H9 (cell line): ENCODE data around the gene HAVCR1. TPM values are rescaled to one million over a fixed set of nuclear protein-coding genes. Genes with fewer than 3 reads are reported as not detected.

ENCODE experiments used
- DNase-seq: peaks from one replicate; pipeline ENCODE4 v3.0.0-alpha.2; 2017
- H2AFZ ChIP-seq: one replicate; pipeline ENCODE4 v1.6.1; 2013; ENCODE audit warnings: mild to moderate bottlenecking, low read length, control low read depth, moderate library complexity
- H2AK5ac ChIP-seq: 2 replicates; pipeline ENCODE4 v1.6.1; 2013; ENCODE audit warnings: low read length, control low read depth, mixed read lengths; ENCODE audit not compliant: insufficient read length
- H2BK120ac ChIP-seq: one replicate; pipeline ENCODE4 v1.6.1; 2013; ENCODE audit warnings: low read depth, mild to moderate bottlenecking, low read length, control low read depth, inconsistent platforms; ENCODE audit not compliant: poor library complexity, severe bottlenecking
- H2BK12ac ChIP-seq: 2 replicates; pipeline ENCODE4 v1.6.1; 2013; ENCODE audit warnings: low read length, control low read depth, mixed read lengths, low read depth; ENCODE audit not compliant: insufficient read length
- H2BK15ac ChIP-seq: 2 replicates; pipeline ENCODE4 v1.6.1; 2013; ENCODE audit warnings: low read depth, low read length, control low read depth
- H2BK20ac ChIP-seq: one replicate; pipeline ENCODE4 v1.6.1; 2013; ENCODE audit warnings: low read depth, mild to moderate bottlenecking, low read length, control low read depth, inconsistent platforms; ENCODE audit not compliant: poor library complexity, severe bottlenecking
- H2BK5ac ChIP-seq: 2 replicates; pipeline ENCODE4 v1.6.1; 2013; ENCODE audit warnings: low read length, control low read depth, mixed read lengths; ENCODE audit not compliant: insufficient read length
- H3K14ac ChIP-seq: 2 replicates; pipeline ENCODE4 v1.6.1; 2013; ENCODE audit warnings: low read length, control low read depth; ENCODE audit not compliant: insufficient read depth
- H3K18ac ChIP-seq: 2 replicates; pipeline ENCODE4 v1.6.1; 2013; ENCODE audit warnings: low read depth, mild to moderate bottlenecking, mixed read lengths, low read length, control low read depth; ENCODE audit not compliant: insufficient read length
- H3K23ac ChIP-seq: 2 replicates; pipeline ENCODE4 v1.6.1; 2013; ENCODE audit warnings: low read length, control low read depth, mixed read lengths, low read depth; ENCODE audit not compliant: insufficient read length
- H3K23me2 ChIP-seq: 2 replicates; pipeline ENCODE4 v1.6.1; 2013; ENCODE audit warnings: low read depth, mild to moderate bottlenecking, mixed read lengths, low read length, control low read depth; ENCODE audit not compliant: insufficient read length, poor library complexity, severe bottlenecking
- H3K27ac ChIP-seq: 2 replicates; pipeline ENCODE4 v1.5.1; 2013; ENCODE audit warnings: low read length, control low read depth, mixed read lengths, low read depth; ENCODE audit not compliant: insufficient read length
- H3K27me3 ChIP-seq: 2 replicates; pipeline ENCODE4 v1.6.1; 2013; ENCODE audit warnings: low read length, control low read depth, inconsistent platforms; ENCODE audit not compliant: insufficient read depth
- H3K4ac ChIP-seq: 2 replicates; pipeline ENCODE4 v1.6.1; 2013; ENCODE audit warnings: low read depth, mild to moderate bottlenecking, control low read depth, inconsistent platforms, low read length, moderate library complexity
- H3K4me1 ChIP-seq: 2 replicates; pipeline ENCODE4 v1.6.1; 2013; ENCODE audit warnings: low read length, control low read depth, inconsistent platforms; ENCODE audit not compliant: insufficient read depth
- H3K4me2 ChIP-seq: 2 replicates; pipeline ENCODE4 v1.6.1; 2013; ENCODE audit warnings: low read length, control low read depth, mixed read lengths; ENCODE audit not compliant: insufficient read length, insufficient read depth
- H3K56ac ChIP-seq: 2 replicates; pipeline ENCODE4 v1.6.1; 2013; ENCODE audit warnings: low read depth, mild to moderate bottlenecking, mixed read lengths, low read length, control low read depth; ENCODE audit not compliant: insufficient read length
- H3K79me1 ChIP-seq: 2 replicates; pipeline ENCODE4 v1.6.1; 2013; ENCODE audit warnings: low read depth, mild to moderate bottlenecking, moderate library complexity, low read length, control low read depth, inconsistent platforms; ENCODE audit not compliant: insufficient read depth, poor library complexity, severe bottlenecking
- H3K79me2 ChIP-seq: 2 replicates; pipeline ENCODE4 v1.6.1; 2013; ENCODE audit warnings: low read length, control low read depth, inconsistent platforms; ENCODE audit not compliant: insufficient read depth
- H3K9ac ChIP-seq: 2 replicates; pipeline ENCODE4 v1.6.1; 2013; ENCODE audit warnings: low read length, control low read depth, mixed read lengths; ENCODE audit not compliant: insufficient read length; ENCODE audit errors: extremely low read depth
- H3K9me3 ChIP-seq: one replicate; pipeline ENCODE4 v1.6.1; 2013; ENCODE audit warnings: low read depth, low read length, inconsistent platforms; ENCODE audit not compliant: control insufficient read depth
- H3T11ph ChIP-seq: one replicate; pipeline ENCODE4 v1.6.1; 2013; ENCODE audit warnings: mild to moderate bottlenecking, low read length, control low read depth, inconsistent platforms
- H4K20me1 ChIP-seq: one replicate; pipeline ENCODE4 v1.6.1; 2013; ENCODE audit not compliant: control insufficient read depth, insufficient read length, insufficient read depth
- H4K5ac ChIP-seq: 2 replicates; pipeline ENCODE4 v1.6.1; 2013; ENCODE audit warnings: low read depth, mild to moderate bottlenecking, mixed read lengths, low read length, control low read depth; ENCODE audit not compliant: insufficient read length
- H4K8ac ChIP-seq: replicated peaks from 2 replicates; pipeline ENCODE4 v1.6.1; 2013; ENCODE audit warnings: low read length, control low read depth, mixed read lengths, low read depth; ENCODE audit not compliant: insufficient read length
- H4K91ac ChIP-seq: 2 replicates; pipeline ENCODE4 v1.6.1; 2013; ENCODE audit warnings: low read depth, mild to moderate bottlenecking, moderate library complexity, mixed read lengths, low read length, control low read depth; ENCODE audit not compliant: insufficient read length
- H3K27ac Mint-ChIP-seq, 3 experiments: 2 replicates in 2 of 3; 3 replicates in 1 of 3; pipeline ENCODE4 v1.8.0; 2020 to 2021; ENCODE audit warnings: mixed read lengths in 3 of 3, mild to moderate bottlenecking in 1 of 3, moderate library complexity in 1 of 3
- H3K27me3 Mint-ChIP-seq: 2 replicates; pipeline ENCODE4 v1.8.0; 2021; ENCODE audit warnings: low read depth, mild to moderate bottlenecking, moderate library complexity, mixed read lengths
- H3K36me3 Mint-ChIP-seq, 3 experiments: 2 replicates in 2 of 3; 3 replicates in 1 of 3; pipeline ENCODE4 v1.8.0; 2020 to 2021; ENCODE audit warnings: low read depth in 3 of 3, mixed read lengths in 3 of 3; ENCODE audit not compliant: insufficient read depth in 1 of 3
- H3K4me1 Mint-ChIP-seq, 2 experiments: 2 replicates each; pipeline ENCODE4 v1.8.0; 2020; ENCODE audit warnings: mixed read lengths in 2 of 2
- H3K4me3 Mint-ChIP-seq, 2 experiments: 2 replicates in 1 of 2; 3 replicates in 1 of 2; pipeline ENCODE4 v1.8.0; 2020 to 2021; ENCODE audit warnings: mild to moderate bottlenecking in 2 of 2, mixed read lengths in 2 of 2, moderate library complexity in 1 of 2
- H3K9me3 Mint-ChIP-seq, 2 experiments: 2 replicates in 1 of 2; 3 replicates in 1 of 2; pipeline ENCODE4 v1.8.0; 2020; ENCODE audit warnings: mild to moderate bottlenecking in 2 of 2, mixed read lengths in 2 of 2, moderate library complexity in 1 of 2
- CTCF ChIP-seq: fragments of 200-600 bp; sonication (generic); conservative IDR thresholded peaks from 3 replicates; pipeline ENCODE4 v1.8.0; 2021; ENCODE audit warnings: antibody characterized with exemption, mild to moderate bottlenecking
- WGBS: extraction: QIAGEN DNeasy Blood & Tissue Kit; methylation state at CpG from one replicate; pipeline ENCODE4 v1.1.7; 2013; ENCODE audit warnings: missing lambda C conversion rate, low lambda C conversion rate, mixed read lengths; ENCODE audit not compliant: insufficient read length; ENCODE audit errors: extremely low coverage; 5-methylcytosine and 5-hydroxymethylcytosine counted together
- total RNA-seq: library from RNA; stranded (reverse); gene quantifications from 2 replicates; pipeline ENCODE4 v1.2.1, GENCODE V29; 2021

HAVCR1 gene
- total RNA-seq, 1 experiment from 2014 or later: not detected

- no peak overlapping the region for H3K23ac ChIP-seq
- Mint-ChIP-seq H3K9me3 (no peaks in the 10 kb centered on the region), H3K4me1 (peaks cover 0 to 2% of the 10 kb centered on the region in 2 experiments; a peak in 1 of 4 replicates), H3K27ac (no peak overlapping the region), H3K27me3 (no peaks in the 10 kb centered on the region), H3K4me3 (no peak overlapping the region), H3K36me3 (no peaks in the 10 kb centered on the region)
- TF ChIP-seq CTCF: no peak
- no peak overlapping the region for H2BK15ac ChIP-seq
- no peaks in the 10 kb centered on the region for H3K9me3 ChIP-seq
- no peaks in the 10 kb centered on the region for H3K79me1 ChIP-seq
- H2BK20ac ChIP-seq: no peak overlapping the region
- no peaks in the 10 kb centered on the region for H3K79me2 ChIP-seq
- H2AFZ ChIP-seq: no peak overlapping the region
- no peaks in the 10 kb centered on the region for H3K23me2 ChIP-seq
- no peak overlapping the region for H3K4me2 ChIP-seq
- no peak overlapping the region for H3K27ac ChIP-seq
- no peak overlapping the region for H3K18ac ChIP-seq
- H3K14ac ChIP-seq: no peak overlapping the region
- no peak overlapping the region for H3K56ac ChIP-seq
- H3K4ac ChIP-seq: no peak overlapping the region
- no peak overlapping the region for H3K9ac ChIP-seq
- WGBS: no CpG with 5 or more reads among the region's 3 CpGs
- no peak overlapping the region for H2BK5ac ChIP-seq
- DNase-seq: no peak
- no peaks in the 10 kb centered on the region for H3K27me3 ChIP-seq
- H4K91ac ChIP-seq: no peak overlapping the region
- H4K8ac ChIP-seq: no peak overlapping the region
- no peak overlapping the region for H2AK5ac ChIP-seq
- no peaks in the 10 kb centered on the region for H3K4me1 ChIP-seq
- no peak overlapping the region for H2BK120ac ChIP-seq
- no peak overlapping the region for H4K5ac ChIP-seq
- H3T11ph ChIP-seq: no peak overlapping the region
- H4K20me1 ChIP-seq: no peaks in the 10 kb centered on the region
- no peak overlapping the region for H2BK12ac ChIP-seq
Measured at GRCh38 chr5:157107508-157107907, 48.6 kb upstream of the HAVCR1 start.
